ENCODE results near the gene CCHCR1.

Gene CCHCR1

GRCh38 chr6:31144296-31144969 is 13.2 kb downstream of the CCHCR1 start:
- TF ChIP-seq LEF1 (IDR thresholded peaks at IDR 0.05; ENCODE audit: borderline replicate concordance) = no peak
- TF ChIP-seq BHLHE40 (IDR thresholded peaks at IDR 0.05; ENCODE audit: borderline replicate concordance) = no peak
- no peak for TF ChIP-seq ZNF384 (IDR thresholded peaks at IDR 0.05)
- TF ChIP-seq L3MBTL2 (conservative IDR thresholded peaks at IDR 0.05) = no peak
- no peak for TF ChIP-seq PKNOX1 (IDR thresholded peaks at IDR 0.05)
- no peak for TF ChIP-seq FOXM1 (IDR thresholded peaks at IDR 0.05; ENCODE audit: borderline replicate concordance)
- TF ChIP-seq ARNT (IDR thresholded peaks at IDR 0.05) = no peak
- no peak for DNase-seq (ENCODE audit: extremely low spot score)
- CTCF ChIA-PET = no interaction called here
- POLR2A ChIA-PET = interaction anchor here (2.0 to 2.9 kb wide), 2 partner anchors 13 to 15 kb away, joined by 4 to 14 read pairs; partner anchors contain the start of genes CCHCR1 and TCF19

- DNase-seq (ENCODE audit: extremely low spot score) = no peak
- ChIA-PET CTCF (no interaction called here), POLR2A (no interaction called here)
- TF ChIP-seq SP1 (IDR thresholded peaks at IDR 0.05) = no peak
- no peak for TF ChIP-seq CTBP1 (IDR thresholded peaks at IDR 0.05; ENCODE audit: borderline replicate concordance)
- TF ChIP-seq PKNOX1 (IDR thresholded peaks at IDR 0.05) = no peak
- TF ChIP-seq BHLHE40 (IDR thresholded peaks at IDR 0.05; ENCODE audit: borderline replicate concordance) = no peak
- no peak for TF ChIP-seq ELF4 (IDR thresholded peaks at IDR 0.05)
- no peak for TF ChIP-seq SUZ12 (IDR thresholded peaks at IDR 0.05)
- no peak for TF ChIP-seq NFRKB (IDR thresholded peaks at IDR 0.05)
- no peak for TF ChIP-seq HDGF (IDR thresholded peaks at IDR 0.05; ENCODE audit: borderline replicate concordance)
- no peak for TF ChIP-seq FOXM1 (IDR thresholded peaks at IDR 0.05; ENCODE audit: borderline replicate concordance)
- TF ChIP-seq LEF1 (IDR thresholded peaks at IDR 0.05; ENCODE audit: borderline replicate concordance) = no peak
Observed at GRCh38 chr6:31143148-31143547, 14.5 kb downstream of the CCHCR1 start.

- no peak for DNase-seq (ENCODE audit: extremely low spot score)
- CTCF ChIA-PET = no interaction called here
- POLR2A ChIA-PET = interaction anchor here (0.8 to 1.6 kb wide), 3 partner anchors 14 to 18 kb away, joined by 4 to 9 read pairs (median 5); partner anchors contain the start of gene TCF19
- TF ChIP-seq HDGF (IDR thresholded peaks at IDR 0.05; ENCODE audit: borderline replicate concordance) (no peak), FOXK2 (IDR thresholded peaks at IDR 0.05) (no peak), SUZ12 (IDR thresholded peaks at IDR 0.05) (no peak), ZNF384 (IDR thresholded peaks at IDR 0.05) (no peak), TARDBP (IDR thresholded peaks at IDR 0.05) (no peak), FOXM1 (IDR thresholded peaks at IDR 0.05; ENCODE audit: borderline replicate concordance) (no peak), SP1 (IDR thresholded peaks at IDR 0.05) (no peak), ARNT (IDR thresholded peaks at IDR 0.05) (no peak), NFRKB (IDR thresholded peaks at IDR 0.05) (no peak), BHLHE40 (IDR thresholded peaks at IDR 0.05; ENCODE audit: borderline replicate concordance) (no peak), ELF4 (IDR thresholded peaks at IDR 0.05) (no peak), L3MBTL2 (conservative IDR thresholded peaks at IDR 0.05) (no peak)
Observed at GRCh38 chr6:31142361-31142761, 15.2 kb downstream of the CCHCR1 start.

- ChIA-PET CTCF (no interaction called here), POLR2A (interaction anchor here (1.6 kb wide), 1 partner anchor 11 kb away, joined by 4 read pairs; no protein-coding TSS in a partner anchor)
- no peak for DNase-seq (ENCODE audit: extremely low spot score)
- TF ChIP-seq SP1 (IDR thresholded peaks at IDR 0.05) (no peak), ZNF384 (IDR thresholded peaks at IDR 0.05) (no peak), FOXK2 (IDR thresholded peaks at IDR 0.05) (no peak), FOXM1 (IDR thresholded peaks at IDR 0.05; ENCODE audit: borderline replicate concordance) (no peak)
Observed at GRCh38 chr6:31140643-31141042, 17.0 kb downstream of the CCHCR1 start.

- no peak for DNase-seq (ENCODE audit: extremely low spot score)
- CTCF ChIA-PET = interaction anchor here (0.6 to 1.2 kb wide), 2 partner anchors 9 to 181 kb away, joined by 3 to 4 read pairs; no protein-coding TSS in a partner anchor
- TF ChIP-seq TARDBP (IDR thresholded peaks at IDR 0.05) (no peak), PKNOX1 (IDR thresholded peaks at IDR 0.05) (no peak), NFRKB (IDR thresholded peaks at IDR 0.05) (no peak), FOXA1 (IDR thresholded peaks at IDR 0.05) (no peak), SUZ12 (IDR thresholded peaks at IDR 0.05) (no peak), LEF1 (IDR thresholded peaks at IDR 0.05; ENCODE audit: borderline replicate concordance) (no peak), BHLHE40 (IDR thresholded peaks at IDR 0.05; ENCODE audit: borderline replicate concordance) (no peak), FOXM1 (IDR thresholded peaks at IDR 0.05; ENCODE audit: borderline replicate concordance) (no peak), FOXK2 (IDR thresholded peaks at IDR 0.05) (no peak), CTBP1 (IDR thresholded peaks at IDR 0.05; ENCODE audit: borderline replicate concordance) (no peak), L3MBTL2 (conservative IDR thresholded peaks at IDR 0.05) (no peak)
- POLR2A ChIA-PET = interaction anchor here (1.3 kb wide), 1 partner anchor 19 kb away, joined by 4 read pairs; the partner anchor contains the start of gene TCF19
Observed at GRCh38 chr6:31139599-31139998, 18.0 kb downstream of the CCHCR1 start.

GRCh38 chr6:31138982-31139381 is 18.6 kb downstream of the CCHCR1 start, which contains the start of gene PSORS1C2:
PSORS1C2 (minus strand) TSS chr6:31139066; CDS start chr6:31139026, 40 bp downstream.
- ChIA-PET CTCF (interaction anchor here (0.6 to 2.0 kb wide), 3 partner anchors 9 to 180 kb away, joined by 3 to 12 read pairs (median 4); no protein-coding TSS in a partner anchor), POLR2A (interaction anchor here (1.3 kb wide), 1 partner anchor 19 kb away, joined by 4 read pairs; the partner anchor contains the start of gene TCF19)
- no peak for TF ChIP-seq CTBP1 (IDR thresholded peaks at IDR 0.05; ENCODE audit: borderline replicate concordance)
- no peak for TF ChIP-seq HDGF (IDR thresholded peaks at IDR 0.05; ENCODE audit: borderline replicate concordance)
- no peak for TF ChIP-seq ARNT (IDR thresholded peaks at IDR 0.05)
- TF ChIP-seq FOXA1 (IDR thresholded peaks at IDR 0.05) = no peak
- TF ChIP-seq TARDBP (IDR thresholded peaks at IDR 0.05) = no peak
- TF ChIP-seq PKNOX1 (IDR thresholded peaks at IDR 0.05) = no peak
- no peak for TF ChIP-seq L3MBTL2 (conservative IDR thresholded peaks at IDR 0.05)
- DNase-seq (ENCODE audit: extremely low spot score) = no peak

Data from HEK293T (cell line).